PC-9 (cell line): ENCODE data around the gene ARHGAP24. TPM values are rescaled to one million over a fixed set of nuclear protein-coding genes. Genes with fewer than 3 reads are reported as not detected.

ENCODE experiments used
- BruUV-seq: library from RNA; stranded (reverse); fragments of 400-500 nt; replicated peaks from 2 replicates; lab custom pipeline; 2021; lab: Mats Ljungman, UMichigan
- CTCF ChIA-PET: fragments of 300-600 bp; sonication (Branson Sonifier 250); formaldehyde crosslinking; loops from one replicate; lab custom pipeline; 2022; ENCODE audit warnings: antibody characterized with exemption; lab: Charles Lee
- POLR2A ChIA-PET: fragments of 300-600 bp; sonication (Branson Sonifier 250); formaldehyde crosslinking; loops from one replicate; lab custom pipeline; 2022; ENCODE audit warnings: antibody characterized with exemption; ENCODE audit not compliant: unreplicated experiment; lab: Charles Lee
- DNase-seq, 2 experiments: peaks; one replicate each; pipeline versions ENCODE4 v3.0.0 to v3.0.0-alpha.2; 2015 to 2022; ENCODE audit warnings: mixed read lengths in 1 of 2
- H2AFZ ChIP-seq: fragments of 200-600 bp; sonication (generic); 2 replicates; pipeline ENCODE4 v1.8.1; 2017; ENCODE audit warnings: antibody characterized with exemption
- H3F3A ChIP-seq: fragments of 200-600 bp; sonication (generic); 2 replicates; pipeline ENCODE4 v1.8.1; 2017; ENCODE audit warnings: antibody characterized with exemption, mild to moderate bottlenecking, low read depth; ENCODE audit not compliant: insufficient read depth
- H3K27ac ChIP-seq: fragments of 200-600 bp; sonication (generic); 2 replicates; pipeline ENCODE4 v1.6.1; 2016; ENCODE audit warnings: mixed run types
- H3K27me3 ChIP-seq: fragments of 200-600 bp; sonication (generic); 2 replicates; pipeline ENCODE4 v1.6.1; 2016; ENCODE audit warnings: low read depth, mixed run types; ENCODE audit not compliant: insufficient read depth
- H3K36me3 ChIP-seq: fragments of 200-600 bp; sonication (generic); 2 replicates; pipeline ENCODE4 v1.6.1; 2016; ENCODE audit warnings: low read depth, mixed run types
- H3K4me1 ChIP-seq: fragments of 200-600 bp; sonication (generic); replicated peaks from 2 replicates; pipeline ENCODE4 v1.6.1; 2016; ENCODE audit warnings: mixed run types; ENCODE audit not compliant: insufficient read depth
- H3K4me2 ChIP-seq: fragments of 200-600 bp; sonication (generic); 2 replicates; pipeline ENCODE4 v1.6.1; 2017; ENCODE audit warnings: mixed run types
- H3K4me3 ChIP-seq: fragments of 200-600 bp; sonication (generic); 2 replicates; pipeline ENCODE4 v1.6.1; 2016; ENCODE audit warnings: mixed run types
- H3K79me2 ChIP-seq: fragments of 200-600 bp; sonication (generic); 2 replicates; pipeline ENCODE4 v1.6.1; 2017; ENCODE audit warnings: low read depth, mixed run types
- H3K9me2 ChIP-seq: fragments of 200-600 bp; sonication (generic); 2 replicates; pipeline ENCODE4 v1.8.1; 2017; ENCODE audit warnings: mild to moderate bottlenecking; ENCODE audit not compliant: insufficient read depth
- H3K9me3 ChIP-seq: fragments of 200-600 bp; sonication (generic); 2 replicates; pipeline ENCODE4 v1.8.1; 2016; ENCODE audit warnings: low read depth; ENCODE audit not compliant: insufficient read depth
- H4K20me1 ChIP-seq: fragments of 200-600 bp; sonication (generic); 2 replicates; pipeline ENCODE4 v1.8.1; 2017; ENCODE audit not compliant: insufficient read depth
- EZH2 ChIP-seq: fragments of 200-600 bp; sonication (generic); IDR thresholded peaks from 2 replicates; pipeline ENCODE4 v1.8.0; 2017; ENCODE audit warnings: antibody characterized with exemption, low read depth
- intact Hi-C: fragments of 100-400 bp; cut with micrococcal nuclease; formaldehyde crosslinking; loops from one replicate; pipeline ENCODE4 v1.10.0; 2022; ENCODE audit not compliant: unreplicated experiment
- total RNA-seq: library from RNA; stranded (reverse); gene quantifications from 2 replicates; pipeline ENCODE4 v1.2.3, GENCODE V29; 2021
- TF ChIP-seq, protein P1 (sequence below): fragments of 200-600 bp; sonication (generic); conservative IDR thresholded peaks from 2 replicates; pipeline ENCODE4 v1.6.1; 2017; ENCODE audit warnings: mixed run types, antibody characterized with exemption, mild to moderate bottlenecking, moderate library complexity

ARHGAP24 gene
- total RNA-seq, 1 experiment from 2014 or later = 2.2 TPM

DNA sequence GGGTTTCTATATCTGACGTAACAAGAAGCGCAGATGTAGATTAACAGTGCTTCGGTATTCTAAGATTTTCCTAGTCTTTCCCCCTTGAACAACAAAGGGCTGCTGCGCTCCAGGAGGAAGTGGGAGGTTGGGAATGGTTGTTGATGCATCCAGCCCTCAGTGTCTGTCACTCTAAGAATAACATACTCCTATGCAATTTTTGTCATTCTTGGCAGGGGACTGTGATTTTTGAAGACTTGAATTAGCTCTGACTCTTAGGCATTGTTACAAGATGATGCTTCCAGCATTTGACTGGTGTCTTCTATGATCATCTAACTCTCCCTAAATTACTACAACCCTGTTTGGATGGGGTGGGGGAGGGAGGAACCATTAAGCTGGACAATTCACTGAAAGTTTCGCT, 394.2 kb downstream of the ARHGAP24 start:
- no peaks in the 10 kb centered on the region for H3K9me3 ChIP-seq
- no peak for DNase-seq
- no peaks in the 10 kb centered on the region for H3F3A ChIP-seq
- intact Hi-C loops = no loop called here
- H3K9me2 ChIP-seq = no peaks in the 10 kb centered on the region
- H3K4me1 ChIP-seq = no peaks in the 10 kb centered on the region
- ChIA-PET POLR2A (no interaction called here), CTCF (no interaction called here)
- no peak for TF ChIP-seq EZH2
- TF ChIP-seq, protein P1, sequence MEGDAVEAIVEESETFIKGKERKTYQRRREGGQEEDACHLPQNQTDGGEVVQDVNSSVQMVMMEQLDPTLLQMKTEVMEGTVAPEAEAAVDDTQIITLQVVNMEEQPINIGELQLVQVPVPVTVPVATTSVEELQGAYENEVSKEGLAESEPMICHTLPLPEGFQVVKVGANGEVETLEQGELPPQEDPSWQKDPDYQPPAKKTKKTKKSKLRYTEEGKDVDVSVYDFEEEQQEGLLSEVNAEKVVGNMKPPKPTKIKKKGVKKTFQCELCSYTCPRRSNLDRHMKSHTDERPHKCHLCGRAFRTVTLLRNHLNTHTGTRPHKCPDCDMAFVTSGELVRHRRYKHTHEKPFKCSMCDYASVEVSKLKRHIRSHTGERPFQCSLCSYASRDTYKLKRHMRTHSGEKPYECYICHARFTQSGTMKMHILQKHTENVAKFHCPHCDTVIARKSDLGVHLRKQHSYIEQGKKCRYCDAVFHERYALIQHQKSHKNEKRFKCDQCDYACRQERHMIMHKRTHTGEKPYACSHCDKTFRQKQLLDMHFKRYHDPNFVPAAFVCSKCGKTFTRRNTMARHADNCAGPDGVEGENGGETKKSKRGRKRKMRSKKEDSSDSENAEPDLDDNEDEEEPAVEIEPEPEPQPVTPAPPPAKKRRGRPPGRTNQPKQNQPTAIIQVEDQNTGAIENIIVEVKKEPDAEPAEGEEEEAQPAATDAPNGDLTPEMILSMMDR = no peak
- H3K27ac ChIP-seq = no peak overlapping the region
- BruUV-seq = no TSS peak
- no peak overlapping the region for H3K4me3 ChIP-seq
- H3K36me3 ChIP-seq = no peaks in the 10 kb centered on the region
- H4K20me1 ChIP-seq = no peaks in the 10 kb centered on the region
- no peaks in the 10 kb centered on the region for H3K27me3 ChIP-seq
- H2AFZ ChIP-seq = no peak overlapping the region
- H3K79me2 ChIP-seq = no peaks in the 10 kb centered on the region
- H3K4me2 ChIP-seq = no peak overlapping the region

DNA sequence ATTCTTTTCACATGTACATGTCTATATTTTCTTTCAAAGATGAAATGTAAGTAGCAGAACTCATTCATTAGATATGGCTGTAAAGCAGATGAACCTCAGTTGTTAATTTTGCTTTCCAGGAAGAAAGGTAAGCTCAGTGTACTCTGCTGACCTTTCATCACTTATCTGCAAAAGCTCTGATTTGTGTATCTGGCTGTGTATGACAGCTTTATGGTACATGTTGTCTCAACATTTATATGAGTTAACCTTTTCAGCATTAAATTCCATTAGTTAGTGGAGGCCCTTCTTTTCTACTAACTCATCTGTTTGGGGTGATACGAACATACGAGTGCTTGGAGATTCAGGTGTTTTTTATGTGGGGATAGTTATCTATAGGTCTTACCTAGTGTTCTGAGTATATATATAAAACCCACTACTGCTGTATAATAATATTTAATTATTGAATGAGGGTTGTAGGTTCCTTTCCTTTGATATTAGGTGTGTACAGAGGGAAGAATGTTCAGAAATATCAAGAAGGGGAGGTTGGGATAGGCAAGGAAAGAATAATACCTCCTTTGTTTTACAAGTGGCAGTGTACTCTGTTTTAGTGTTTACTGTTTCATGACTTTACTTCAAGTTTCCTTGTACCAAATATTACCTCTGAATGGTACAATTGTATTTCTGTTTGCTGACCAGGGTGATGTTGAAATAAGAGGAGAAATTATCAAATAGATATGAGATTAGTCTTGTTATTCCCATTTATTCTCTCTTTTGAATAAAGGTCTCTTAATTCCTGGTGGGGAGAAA, 395.5 kb downstream of the ARHGAP24 start:
- Histone ChIP-seq H3K9me3 (no peaks in the 10 kb centered on the region), H3K27me3 (no peaks in the 10 kb centered on the region), H3K4me2 (no peak overlapping the region), H4K20me1 (no peaks in the 10 kb centered on the region), H2AFZ (no peak overlapping the region), H3K4me3 (no peak overlapping the region), H3F3A (no peaks in the 10 kb centered on the region), H3K27ac (no peak overlapping the region), H3K4me1 (no peaks in the 10 kb centered on the region), H3K9me2 (no peaks in the 10 kb centered on the region), H3K36me3 (no peaks in the 10 kb centered on the region), H3K79me2 (no peaks in the 10 kb centered on the region)
- no peak for DNase-seq
- intact Hi-C loops = no loop called here
- TF ChIP-seq, protein P1 = no peak
- no peak for TF ChIP-seq EZH2
- BruUV-seq = no TSS peak
- POLR2A ChIA-PET = no interaction called here
- CTCF ChIA-PET = no interaction called here

DNA sequence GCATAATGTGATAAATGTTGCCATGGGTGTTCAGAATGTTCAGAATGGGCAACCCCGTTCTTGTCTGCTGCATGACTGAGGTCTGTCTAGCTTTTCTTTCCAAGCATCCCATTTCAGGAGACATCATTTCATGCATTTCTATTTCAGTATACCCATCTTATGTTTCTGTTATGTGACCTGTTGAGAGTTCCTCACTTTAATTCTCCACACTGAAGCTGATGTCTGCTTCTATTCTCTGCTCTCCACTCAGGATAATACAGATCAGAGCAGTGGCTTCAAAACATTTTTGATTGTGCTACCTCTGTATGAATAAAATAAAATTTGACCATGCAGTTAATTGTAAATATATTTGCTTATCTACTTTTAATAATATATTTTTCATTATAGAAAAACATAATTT, 398.6 kb downstream of the ARHGAP24 start:
- POLR2A ChIA-PET = no interaction called here
- H3K4me2 ChIP-seq = no peak overlapping the region
- CTCF ChIA-PET = no interaction called here
- no peak overlapping the region for H3K4me3 ChIP-seq
- H3K4me1 ChIP-seq = no peaks in the 10 kb centered on the region
- no peaks in the 10 kb centered on the region for H3K9me3 ChIP-seq
- no peaks in the 10 kb centered on the region for H3K9me2 ChIP-seq
- no TSS peak for BruUV-seq
- no peaks in the 10 kb centered on the region for H3F3A ChIP-seq
- no peak overlapping the region for H2AFZ ChIP-seq
- no peaks in the 10 kb centered on the region for H3K36me3 ChIP-seq
- intact Hi-C loops = no loop called here
- no peaks in the 10 kb centered on the region for H3K79me2 ChIP-seq
- H3K27ac ChIP-seq = no peak overlapping the region
- no peaks in the 10 kb centered on the region for H4K20me1 ChIP-seq
- no peak for DNase-seq
- no peaks in the 10 kb centered on the region for H3K27me3 ChIP-seq
- TF ChIP-seq, protein P1 = no peak
- no peak for TF ChIP-seq EZH2
